ENCODE measurements around the gene RDX. TPM values are rescaled to one million over a fixed set of nuclear protein-coding genes. Genes with fewer than 3 reads are reported as not detected.

RDX gene
- total and polyA plus RNA-seq, 9 of the 15 experiments (the other 6 are each of a cell fraction or from before 2014, with no cell fraction given), result 35.6 to 62.1 (median 54.3) TPM

DNA sequence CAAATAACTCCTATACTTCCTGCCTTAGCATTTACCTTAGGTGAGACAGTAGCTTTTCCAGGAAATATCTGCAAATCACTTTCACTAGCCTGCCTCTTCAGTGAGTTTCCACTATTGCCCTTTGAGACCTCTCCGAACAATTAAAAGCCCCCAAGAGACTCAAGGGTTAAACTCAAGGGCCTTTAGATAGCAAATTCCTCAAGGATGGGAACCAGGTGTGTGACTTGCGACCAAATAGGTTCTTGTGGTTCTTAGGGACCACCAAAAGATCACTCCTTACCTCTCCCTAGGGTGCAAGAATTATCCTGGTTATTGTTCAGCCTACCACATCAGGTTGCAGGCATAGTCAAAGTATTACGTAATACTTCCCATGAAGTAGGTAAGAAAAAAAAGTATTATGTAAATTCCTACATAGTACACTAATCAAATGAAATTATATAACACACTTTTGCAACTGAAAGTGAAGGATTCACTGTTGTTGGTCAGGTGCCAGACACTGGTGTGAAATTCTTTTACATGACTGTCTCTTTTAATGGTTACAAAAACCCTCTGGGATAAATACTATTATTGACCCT, 1.4 kb upstream of the RDX start:
- no peak for TF ChIP-seq NR1H2 (CRISPR knock-in tag; IDR thresholded peaks at IDR 0.05)
- TF ChIP-seq, protein P1, sequence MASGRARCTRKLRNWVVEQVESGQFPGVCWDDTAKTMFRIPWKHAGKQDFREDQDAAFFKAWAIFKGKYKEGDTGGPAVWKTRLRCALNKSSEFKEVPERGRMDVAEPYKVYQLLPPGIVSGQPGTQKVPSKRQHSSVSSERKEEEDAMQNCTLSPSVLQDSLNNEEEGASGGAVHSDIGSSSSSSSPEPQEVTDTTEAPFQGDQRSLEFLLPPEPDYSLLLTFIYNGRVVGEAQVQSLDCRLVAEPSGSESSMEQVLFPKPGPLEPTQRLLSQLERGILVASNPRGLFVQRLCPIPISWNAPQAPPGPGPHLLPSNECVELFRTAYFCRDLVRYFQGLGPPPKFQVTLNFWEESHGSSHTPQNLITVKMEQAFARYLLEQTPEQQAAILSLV (tag; IDR thresholded peaks at IDR 0.05), result peak; percentile 73; the same call in 1 of the 2 replicates
- peak; percentile 99 for TF ChIP-seq CEBPB (tag; IDR thresholded peaks at IDR 0.05)
- TF ChIP-seq, protein P2, sequence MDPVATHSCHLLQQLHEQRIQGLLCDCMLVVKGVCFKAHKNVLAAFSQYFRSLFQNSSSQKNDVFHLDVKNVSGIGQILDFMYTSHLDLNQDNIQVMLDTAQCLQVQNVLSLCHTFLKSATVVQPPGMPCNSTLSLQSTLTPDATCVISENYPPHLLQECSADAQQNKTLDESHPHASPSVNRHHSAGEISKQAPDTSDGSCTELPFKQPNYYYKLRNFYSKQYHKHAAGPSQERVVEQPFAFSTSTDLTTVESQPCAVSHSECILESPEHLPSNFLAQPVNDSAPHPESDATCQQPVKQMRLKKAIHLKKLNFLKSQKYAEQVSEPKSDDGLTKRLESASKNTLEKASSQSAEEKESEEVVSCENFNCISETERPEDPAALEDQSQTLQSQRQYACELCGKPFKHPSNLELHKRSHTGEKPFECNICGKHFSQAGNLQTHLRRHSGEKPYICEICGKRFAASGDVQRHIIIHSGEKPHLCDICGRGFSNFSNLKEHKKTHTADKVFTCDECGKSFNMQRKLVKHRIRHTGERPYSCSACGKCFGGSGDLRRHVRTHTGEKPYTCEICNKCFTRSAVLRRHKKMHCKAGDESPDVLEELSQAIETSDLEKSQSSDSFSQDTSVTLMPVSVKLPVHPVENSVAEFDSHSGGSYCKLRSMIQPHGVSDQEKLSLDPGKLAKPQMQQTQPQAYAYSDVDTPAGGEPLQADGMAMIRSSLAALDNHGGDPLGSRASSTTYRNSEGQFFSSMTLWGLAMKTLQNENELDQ (CRISPR knock-in tag; IDR thresholded peaks at IDR 0.05; ENCODE audit: borderline replicate concordance), result no peak
- TF ChIP-seq EWSR1 (IDR thresholded peaks at IDR 0.05; ENCODE audit: borderline replicate concordance, low read depth, partially characterized antibody), result no peak
- 0 out of 2 replicates have a peak, but pooled peaks have one; percentile 16 for TF ChIP-seq NFIC (IDR thresholded peaks at IDR 0.05)
- 0 out of 4 replicates have a peak, but pooled peaks of 1 of the 2 experiments have one; percentile 16 for TF ChIP-seq TRIM24 (IDR thresholded peaks at IDR 0.05)
- TF ChIP-seq POU5F1 (IDR thresholded peaks at IDR 0.05; ENCODE audit: borderline replicate concordance, low read depth, low read length, partially characterized antibody), result no peak
- TF ChIP-seq, protein P3, sequence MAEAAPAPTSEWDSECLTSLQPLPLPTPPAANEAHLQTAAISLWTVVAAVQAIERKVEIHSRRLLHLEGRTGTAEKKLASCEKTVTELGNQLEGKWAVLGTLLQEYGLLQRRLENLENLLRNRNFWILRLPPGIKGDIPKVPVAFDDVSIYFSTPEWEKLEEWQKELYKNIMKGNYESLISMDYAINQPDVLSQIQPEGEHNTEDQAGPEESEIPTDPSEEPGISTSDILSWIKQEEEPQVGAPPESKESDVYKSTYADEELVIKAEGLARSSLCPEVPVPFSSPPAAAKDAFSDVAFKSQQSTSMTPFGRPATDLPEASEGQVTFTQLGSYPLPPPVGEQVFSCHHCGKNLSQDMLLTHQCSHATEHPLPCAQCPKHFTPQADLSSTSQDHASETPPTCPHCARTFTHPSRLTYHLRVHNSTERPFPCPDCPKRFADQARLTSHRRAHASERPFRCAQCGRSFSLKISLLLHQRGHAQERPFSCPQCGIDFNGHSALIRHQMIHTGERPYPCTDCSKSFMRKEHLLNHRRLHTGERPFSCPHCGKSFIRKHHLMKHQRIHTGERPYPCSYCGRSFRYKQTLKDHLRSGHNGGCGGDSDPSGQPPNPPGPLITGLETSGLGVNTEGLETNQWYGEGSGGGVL (CRISPR knock-in tag; IDR thresholded peaks at IDR 0.05), result no peak
- peak; percentile 75 for TF ChIP-seq CEBPG (CRISPR knock-in tag; IDR thresholded peaks at IDR 0.05)
- peak; percentile 93 to 99 for TF ChIP-seq CEBPG (tag; conservative IDR thresholded peaks at IDR 0.05 in 1 of 2, IDR thresholded peaks at IDR 0.05 in 1 of 2)
- no peak for DNase-seq (ENCODE audit: extremely low read depth in 1 of 4, low spot score in 3 of 4)
- Histone ChIP-seq H3K4me2 (ENCODE audit: insufficient read depth, low read length) (peak overlapping the region; percentile 84; the same call in 1 of the 2 replicates), H3K4me3 (no peak overlapping the region), H3K27me3 (ENCODE audit: control insufficient read depth in 2 of 2, insufficient read depth in 2 of 2, low read length in 2 of 2) (no peaks in the 10 kb centered on the region), H3K9ac (ENCODE audit: insufficient read depth in 1 of 2, low read depth in 2 of 2, low read length in 2 of 2) (peak overlapping the region in 1 of 2 experiments; percentile 78; a peak in 2 of 4 replicates), H3K36me3 (ENCODE audit: control insufficient read depth, insufficient read depth, low read length) (no peaks in the 10 kb centered on the region; the same call in 2 of the 3 replicates), H3K79me2 (ENCODE audit: control insufficient read depth, insufficient read depth, low read length) (peaks cover 36% of the 10 kb centered on the region), H2AFZ (ENCODE audit: low read depth, low read length) (no peak overlapping the region; the same call in 1 of the 2 replicates), H3K9me3 (replicated peaks; ENCODE audit: control insufficient read depth, insufficient read depth, low read depth, low read length) (no peaks in the 10 kb centered on the region), H3K4me1 (replicated peaks in 1 of 2; ENCODE audit: control insufficient read depth in 2 of 2, insufficient read depth in 2 of 2, low read length in 2 of 2) (peaks cover 13 to 25% of the 10 kb centered on the region in 2 experiments), H4K20me1 (replicated peaks; ENCODE audit: control insufficient read depth, insufficient read depth, low read length) (peaks cover 6% of the 10 kb centered on the region; the same call in 1 of the 2 replicates), H3K27ac (ENCODE audit: extremely low read depth, low read depth, low read length) (no peak overlapping the region; the same call in 2 of the 3 replicates), H3K9me1 (ENCODE audit: control insufficient read depth, insufficient read depth, low read length) (no peaks in the 10 kb centered on the region)
- POLR2A ChIA-PET, result interaction anchor here (0.9 kb wide), 1 partner anchor 11 kb away, joined by 3 read pairs; no protein-coding TSS in a partner anchor
- BruUV-seq (replicated peaks), result no TSS peak
- intact Hi-C loops (cut with micrococcal nuclease), result loop anchor here (2.0 to 5.0 kb wide), 5 partner anchors 59 to 231 kb away; no protein-coding TSS in a partner anchor
- FAIRE-seq, result no peak
- no peak for ATAC-seq
- WGBS (ENCODE audit: insufficient coverage, low coverage, missing lambda C conversion rate), result 62% methylated on average over 3 of the region's 3 CpGs
- in situ Hi-C loops (cut with MboI), result no loop called here
- CTCF ChIA-PET (ENCODE audit: low intra/inter-chr PET ratio), result no interaction called here

All from K562 (cell line).